Right lobe of liver (tissue), 4 donors: ENCODE data around the gene LRFN5.

Source experiments
- POLR2A ChIP-seq: fragments of 450-650 bp; IDR thresholded peaks from one replicate; pipeline ENCODE4 v1.6.1; 2017; ENCODE audit warnings: antibody characterized with exemption, mild to moderate bottlenecking
- TF ChIP-seq, protein P1 (sequence below), 4 donors: fragments of 200-600 bp in 3 of 4; fragments of 450-650 bp in 1 of 4; IDR thresholded peaks; one replicate each; pipeline versions ENCODE4 v1.5.1 to v1.8.0; 2016 to 2022; ENCODE audit warnings: antibody characterized with exemption in 4 of 4, mild to moderate bottlenecking in 2 of 4
- donor health status: DM: no; HTN: no; CAD: no.
- donor health status: DM: no; HTN: no; CAD: no.
- donor health status: DM: no; HTN: yes; CAD: no.

DNA sequence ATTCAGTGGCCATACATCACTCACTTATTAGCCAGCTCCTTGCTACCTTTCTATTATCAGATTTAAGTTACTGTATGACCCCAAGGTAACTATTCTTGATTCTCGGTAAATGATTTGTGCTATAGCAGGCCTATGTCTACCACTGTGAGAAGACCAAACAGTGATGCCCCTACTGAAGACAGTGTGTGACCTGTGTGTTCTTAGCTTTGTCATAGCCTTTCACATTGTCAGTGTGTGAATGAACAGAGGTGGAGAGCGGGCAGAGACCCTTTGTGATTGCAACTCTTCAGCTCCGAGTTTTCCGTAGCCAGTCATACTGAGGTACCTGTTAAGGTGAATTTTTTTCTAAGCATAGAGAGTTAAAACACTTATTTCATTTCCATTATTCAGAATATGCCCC lies 294.0 kb downstream of the LRFN5 start:
- TF ChIP-seq, protein P1, sequence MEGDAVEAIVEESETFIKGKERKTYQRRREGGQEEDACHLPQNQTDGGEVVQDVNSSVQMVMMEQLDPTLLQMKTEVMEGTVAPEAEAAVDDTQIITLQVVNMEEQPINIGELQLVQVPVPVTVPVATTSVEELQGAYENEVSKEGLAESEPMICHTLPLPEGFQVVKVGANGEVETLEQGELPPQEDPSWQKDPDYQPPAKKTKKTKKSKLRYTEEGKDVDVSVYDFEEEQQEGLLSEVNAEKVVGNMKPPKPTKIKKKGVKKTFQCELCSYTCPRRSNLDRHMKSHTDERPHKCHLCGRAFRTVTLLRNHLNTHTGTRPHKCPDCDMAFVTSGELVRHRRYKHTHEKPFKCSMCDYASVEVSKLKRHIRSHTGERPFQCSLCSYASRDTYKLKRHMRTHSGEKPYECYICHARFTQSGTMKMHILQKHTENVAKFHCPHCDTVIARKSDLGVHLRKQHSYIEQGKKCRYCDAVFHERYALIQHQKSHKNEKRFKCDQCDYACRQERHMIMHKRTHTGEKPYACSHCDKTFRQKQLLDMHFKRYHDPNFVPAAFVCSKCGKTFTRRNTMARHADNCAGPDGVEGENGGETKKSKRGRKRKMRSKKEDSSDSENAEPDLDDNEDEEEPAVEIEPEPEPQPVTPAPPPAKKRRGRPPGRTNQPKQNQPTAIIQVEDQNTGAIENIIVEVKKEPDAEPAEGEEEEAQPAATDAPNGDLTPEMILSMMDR (IDR thresholded peaks at IDR 0.05) = no peak
- no peak for TF ChIP-seq POLR2A
